HG02885 (cell line): ENCODE measurements around the gene KSR2.

Source experiments
- ATAC-seq: cut with Tn5 transposase; IDR thresholded peaks from one replicate; pipeline ENCODE4 v1.9.1; 2021; ENCODE audit warnings: mild to moderate bottlenecking; ENCODE audit not compliant: unreplicated experiment, poor library complexity

KSR2 gene

DNA sequence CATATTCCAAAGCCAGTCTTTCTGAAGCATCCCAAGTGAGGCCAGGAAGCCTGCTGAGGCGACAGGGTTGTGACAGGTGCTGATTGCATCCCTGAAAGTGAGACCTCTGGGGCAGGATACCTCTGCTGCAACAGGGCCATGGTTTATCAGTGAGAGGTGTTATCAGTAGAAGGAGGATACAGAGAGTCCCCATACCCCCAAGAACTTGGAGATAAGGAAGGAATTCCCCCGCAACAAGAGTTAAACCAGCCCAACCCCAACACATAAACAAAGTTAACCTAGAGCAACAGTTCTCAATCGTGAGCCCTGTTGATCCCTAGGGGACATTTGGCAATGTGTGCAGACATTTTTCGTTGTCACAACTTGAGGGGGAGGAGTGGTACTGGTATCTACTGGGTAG lies 374.3 kb downstream of the KSR2 start:
- ATAC-seq, result no peak

DNA sequence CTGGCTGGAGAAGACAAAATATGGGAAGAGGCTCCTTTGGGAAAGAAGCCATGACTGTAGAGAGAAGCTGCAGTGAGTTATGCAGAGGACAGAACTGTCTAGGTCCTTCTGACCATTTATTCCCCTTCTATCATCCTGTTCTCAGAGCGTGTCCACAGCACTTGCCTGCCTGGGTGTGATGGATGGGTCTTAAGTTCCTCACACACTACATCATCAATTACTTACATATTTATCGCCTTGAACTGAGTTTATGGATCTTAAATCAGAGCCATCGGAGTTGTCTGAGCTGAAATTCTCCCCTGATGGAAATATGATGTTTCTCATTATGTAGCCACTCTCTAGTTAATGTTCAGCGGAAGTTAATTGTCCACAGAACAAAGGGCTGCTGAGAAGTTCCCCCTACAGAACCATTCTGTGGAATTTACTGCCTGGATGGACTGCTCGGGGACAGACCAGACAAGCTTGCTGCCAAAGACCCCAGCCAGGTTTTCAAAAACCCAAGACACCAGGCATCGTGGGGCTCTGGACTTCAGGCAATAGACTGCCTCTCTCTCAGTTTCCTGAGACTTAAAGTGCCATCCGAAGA lies 374.9 kb downstream of the KSR2 start:
- no peak for ATAC-seq

DNA sequence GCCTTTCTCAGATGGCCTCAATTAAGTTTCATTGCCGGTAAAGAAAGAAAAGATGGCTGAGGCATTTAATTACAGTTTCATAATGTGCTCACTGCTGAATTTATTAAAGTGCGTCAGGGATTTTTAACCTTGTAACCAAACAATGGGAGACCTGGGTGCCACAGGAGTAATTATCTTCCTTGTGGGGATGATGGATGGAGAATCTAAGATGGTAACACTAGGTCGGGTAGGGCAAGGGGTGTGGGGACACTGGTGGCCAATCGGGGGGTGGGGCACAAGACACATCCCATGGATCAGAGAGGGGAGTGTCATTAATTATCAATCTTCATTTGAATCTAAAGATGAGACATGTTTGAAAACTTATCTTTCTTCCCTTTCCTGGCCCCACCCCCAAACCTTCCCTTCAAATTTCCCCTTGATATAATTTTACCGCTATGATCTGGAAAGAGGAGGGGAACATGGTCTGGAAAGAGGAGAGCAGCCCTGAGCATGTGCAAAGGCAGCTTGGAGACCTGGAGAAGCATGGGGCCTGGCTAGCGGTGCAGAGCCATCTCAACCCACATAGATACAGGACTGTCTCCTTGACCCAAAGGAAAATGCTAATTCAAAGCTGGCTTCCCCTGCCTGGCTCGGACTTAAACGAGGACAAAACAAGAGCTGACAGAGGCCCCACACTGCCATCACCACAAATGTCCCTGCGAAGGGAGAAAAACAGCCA lies 376.0 kb downstream of the KSR2 start:
- ATAC-seq, result no peak

DNA sequence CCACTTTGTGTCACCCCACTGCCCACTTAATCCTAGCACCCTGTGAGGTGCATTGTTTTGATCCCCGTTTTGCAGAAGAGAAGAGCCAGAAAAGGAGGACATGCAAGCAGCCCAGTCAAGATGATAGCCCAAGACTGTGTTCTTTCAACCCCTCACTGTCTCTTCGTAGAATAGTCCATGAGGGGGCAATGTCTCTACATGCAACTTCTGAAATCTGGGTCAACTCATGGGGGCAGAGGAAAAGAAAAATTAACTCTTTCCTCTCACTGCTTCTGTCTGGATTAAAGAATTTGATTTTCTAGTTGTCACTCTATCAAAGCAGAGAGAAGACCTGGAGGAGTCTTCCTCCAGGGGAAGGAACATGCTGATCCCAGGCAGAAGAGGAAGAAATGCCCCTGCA lies 377.8 kb downstream of the KSR2 start:
- ATAC-seq, result no peak

DNA sequence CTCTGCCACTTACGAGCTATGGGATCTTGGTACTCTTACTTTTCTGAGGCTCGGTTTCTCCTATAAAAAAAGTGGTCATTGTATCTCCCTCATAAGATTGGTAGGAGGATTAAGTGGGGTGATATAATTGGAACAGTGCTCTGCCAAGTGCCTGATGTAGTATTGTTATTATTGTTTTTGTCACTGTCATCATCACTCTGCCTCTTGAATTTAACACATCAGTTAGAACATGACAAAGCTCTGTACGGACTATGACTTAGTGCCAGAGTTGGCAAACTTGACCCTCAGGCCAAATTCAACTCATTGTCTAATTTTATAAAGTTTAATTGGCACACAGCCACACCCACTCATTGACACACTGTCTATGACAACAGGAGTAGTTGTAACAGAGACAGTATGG lies 378.4 kb downstream of the KSR2 start:
- no peak for ATAC-seq

DNA sequence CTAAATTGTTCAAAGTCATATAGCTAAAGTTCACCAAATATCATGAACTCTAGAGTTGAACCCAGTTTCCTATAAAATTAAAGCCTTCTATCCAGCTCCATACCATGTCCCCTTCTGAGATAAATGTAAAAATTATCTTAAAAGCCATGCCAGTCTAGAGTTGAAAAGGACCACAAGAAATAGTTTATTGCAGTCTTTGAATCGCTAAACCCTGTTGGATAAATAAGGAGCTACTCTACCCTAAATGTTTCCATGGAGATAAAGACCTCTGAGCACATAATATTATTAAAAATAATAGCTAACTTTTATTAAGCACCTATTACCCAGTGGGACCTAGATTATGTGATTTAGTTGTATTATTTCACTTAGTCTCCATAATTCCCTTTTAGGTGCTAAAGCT lies 379.8 kb downstream of the KSR2 start:
- no peak for ATAC-seq

DNA sequence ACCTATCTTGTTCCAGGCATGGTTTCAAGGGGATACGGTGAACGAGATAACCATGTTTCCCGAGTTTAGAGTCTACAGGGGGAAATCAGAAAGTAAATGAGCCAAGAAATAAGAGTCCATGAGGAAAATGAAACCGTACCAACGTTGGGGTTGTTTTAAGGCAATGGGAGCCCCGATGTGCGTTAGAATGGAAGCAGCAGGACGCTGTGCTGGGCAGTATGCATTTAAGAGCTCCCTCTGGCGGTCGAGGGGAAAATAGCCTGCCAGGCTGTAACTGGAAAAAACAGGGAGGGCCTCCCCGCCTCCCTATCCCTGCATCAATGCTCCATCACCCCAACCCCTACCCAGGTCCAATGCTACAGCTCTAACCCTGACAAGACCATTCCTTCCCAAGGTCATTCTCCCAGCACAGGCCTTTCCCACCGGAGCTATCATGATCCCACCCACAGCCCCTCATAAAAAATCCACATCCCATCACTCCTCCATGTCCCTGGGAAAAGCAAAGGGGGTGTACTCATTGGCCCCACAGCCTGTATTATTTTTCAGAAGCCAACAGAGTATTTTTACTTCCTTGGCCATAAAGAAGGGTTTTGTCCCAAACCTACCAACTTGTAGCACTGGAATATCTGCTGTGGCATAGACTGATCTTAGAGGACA lies 381.0 kb downstream of the KSR2 start:
- ATAC-seq, result no peak

DNA sequence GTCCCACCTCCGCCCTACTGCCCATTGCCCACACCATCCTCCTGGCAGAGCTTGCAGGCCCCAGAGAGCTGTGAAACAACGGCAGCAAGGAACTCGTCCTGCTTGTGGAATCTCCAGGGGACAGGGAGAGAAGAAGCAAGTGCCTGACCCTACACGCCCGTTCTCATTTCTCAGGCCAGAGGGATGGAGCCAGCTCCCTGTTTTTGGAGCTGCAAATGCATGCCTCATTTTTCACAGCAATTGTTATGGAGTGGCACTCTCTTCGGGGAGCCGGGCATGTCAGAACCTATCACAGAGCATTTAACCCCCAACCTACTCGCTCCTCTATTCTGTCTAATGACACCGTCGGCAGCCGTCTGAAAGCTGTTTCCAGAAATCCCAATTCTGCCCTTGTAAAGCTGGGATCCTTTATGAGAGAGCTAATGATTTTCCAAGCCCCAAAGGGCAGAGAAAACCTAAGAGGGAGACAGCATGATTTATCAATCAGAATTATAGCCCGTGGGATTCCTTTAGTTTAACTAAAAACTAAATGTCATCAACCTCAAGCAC lies 385.0 kb downstream of the KSR2 start:
- no peak for ATAC-seq

DNA sequence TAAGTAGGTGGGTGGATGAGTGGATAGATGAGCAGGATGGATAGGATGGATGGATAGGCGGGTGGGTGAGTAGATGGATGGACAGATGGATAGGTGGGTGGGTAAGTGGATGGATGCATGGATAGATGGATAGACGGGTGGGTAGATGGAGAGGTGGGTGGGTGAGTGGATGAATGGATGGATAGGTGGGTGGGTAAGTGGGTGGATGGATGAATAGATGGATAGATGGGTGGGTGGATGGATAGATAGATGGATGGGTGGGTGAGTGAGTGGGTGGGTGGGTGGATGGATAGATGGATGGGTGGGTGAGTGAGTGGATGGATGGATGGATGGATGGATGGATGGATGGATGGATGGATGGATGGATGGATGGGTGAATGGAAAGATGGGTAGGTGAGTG lies 385.7 kb downstream of the KSR2 start:
- ATAC-seq, result no peak

DNA sequence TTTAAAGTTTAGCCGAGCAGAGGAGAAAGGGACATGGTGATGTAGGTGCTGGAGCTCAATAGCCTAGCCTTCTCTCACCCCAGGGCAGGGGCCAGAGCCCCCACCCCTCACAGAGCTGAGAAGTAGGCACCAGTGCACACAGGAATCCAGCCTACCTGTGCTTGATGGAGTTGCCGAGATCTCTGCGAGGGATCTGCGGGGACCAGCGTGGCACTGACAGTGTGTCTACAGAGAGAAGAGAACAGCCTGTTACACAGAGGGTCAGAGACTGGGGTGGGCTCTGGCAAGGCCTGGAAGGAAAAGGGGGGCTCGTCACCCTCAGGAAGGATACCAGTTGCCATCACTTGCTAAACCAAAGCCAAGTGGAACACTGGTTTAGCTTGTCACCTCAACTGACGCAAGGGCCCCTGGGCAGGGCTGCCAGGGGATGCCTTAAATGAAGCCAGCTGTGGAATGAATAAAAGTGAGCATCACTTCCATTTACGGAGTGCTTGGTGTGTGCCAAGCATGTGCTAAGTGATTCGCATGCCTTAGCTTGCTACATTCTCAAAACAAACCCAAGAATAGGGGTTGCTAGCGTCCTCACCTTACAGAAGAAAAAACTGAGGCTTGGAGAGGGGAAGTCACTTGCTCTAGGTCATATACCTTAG lies 386.5 kb downstream of the KSR2 start:
- no peak for ATAC-seq

DNA sequence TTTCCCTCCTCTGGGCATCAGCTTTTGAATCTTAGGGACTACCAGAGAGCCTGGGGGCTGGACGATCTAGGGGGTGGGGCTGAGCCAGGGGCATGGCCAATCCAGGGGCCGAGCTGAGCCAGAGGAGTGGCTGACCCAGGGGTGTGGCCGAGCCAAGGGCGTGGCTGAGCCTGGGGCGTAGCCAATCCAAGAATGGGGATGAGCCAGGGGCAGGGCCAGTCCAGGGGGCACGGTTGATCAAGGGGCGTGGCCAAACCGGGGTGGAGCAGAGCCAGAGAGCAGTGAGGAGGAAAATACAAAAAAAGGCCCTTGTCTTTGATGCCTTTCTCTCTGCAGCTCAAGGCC lies 388.1 kb downstream of the KSR2 start:
- no peak for ATAC-seq

DNA sequence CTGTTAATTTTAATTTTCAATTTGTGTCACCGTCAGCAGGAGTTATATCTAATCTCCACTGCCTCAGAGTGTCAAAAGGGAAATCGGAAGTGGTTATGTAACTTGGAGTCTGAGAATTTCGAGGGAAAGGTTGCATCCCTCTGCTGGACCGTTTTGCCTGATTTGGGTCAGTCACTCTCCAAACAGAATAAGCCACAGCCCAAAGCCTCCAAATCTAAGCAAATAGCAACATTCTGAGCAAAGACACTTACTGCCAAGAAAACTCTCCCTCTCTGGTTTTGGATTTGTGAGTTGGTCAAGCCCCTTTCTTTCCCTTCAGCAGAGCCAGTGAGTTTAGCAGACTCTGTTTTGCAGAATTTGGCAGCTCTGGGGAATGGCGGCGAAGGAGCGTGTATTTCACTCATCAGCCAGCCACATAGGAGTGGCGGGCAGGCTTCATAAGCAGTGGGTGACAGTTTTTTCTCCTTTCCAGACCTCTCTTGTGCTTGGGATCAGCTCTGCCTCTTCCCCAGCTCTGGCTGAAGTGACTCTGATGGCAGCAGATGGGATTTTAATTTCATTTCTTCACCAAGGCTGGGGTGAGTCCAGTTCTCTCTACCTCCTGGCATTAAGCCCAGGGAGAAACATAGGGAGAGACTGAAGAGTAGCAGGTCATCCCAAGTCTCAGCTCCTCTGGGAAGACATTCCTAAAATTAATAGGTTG lies 388.6 kb downstream of the KSR2 start:
- ATAC-seq, result no peak

DNA sequence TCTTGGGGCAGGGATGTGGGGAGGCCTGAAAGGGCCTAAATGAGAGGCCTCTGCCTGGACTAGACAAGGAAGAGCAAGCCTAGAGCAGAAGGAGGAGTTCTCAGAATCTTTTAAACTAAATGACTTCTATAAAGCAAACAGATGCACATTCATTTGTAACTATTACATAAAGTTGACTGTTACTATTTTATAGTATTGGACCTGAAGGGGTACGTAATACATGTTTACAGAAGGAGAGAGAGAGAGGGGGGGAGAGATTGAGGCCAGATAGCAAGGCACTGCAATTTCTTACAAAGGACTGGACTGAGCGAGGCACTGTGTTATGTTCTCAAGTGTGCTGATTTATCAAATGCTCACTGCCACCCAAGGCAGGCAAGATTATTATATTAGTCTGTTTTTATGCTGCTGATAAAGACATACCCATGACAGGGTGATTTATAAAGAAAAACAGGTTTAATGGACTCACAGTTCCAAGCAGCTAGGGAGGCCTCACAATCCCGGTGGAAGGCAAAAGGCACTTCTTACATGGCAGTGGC lies 391.6 kb downstream of the KSR2 start:
- ATAC-seq, result no peak

DNA sequence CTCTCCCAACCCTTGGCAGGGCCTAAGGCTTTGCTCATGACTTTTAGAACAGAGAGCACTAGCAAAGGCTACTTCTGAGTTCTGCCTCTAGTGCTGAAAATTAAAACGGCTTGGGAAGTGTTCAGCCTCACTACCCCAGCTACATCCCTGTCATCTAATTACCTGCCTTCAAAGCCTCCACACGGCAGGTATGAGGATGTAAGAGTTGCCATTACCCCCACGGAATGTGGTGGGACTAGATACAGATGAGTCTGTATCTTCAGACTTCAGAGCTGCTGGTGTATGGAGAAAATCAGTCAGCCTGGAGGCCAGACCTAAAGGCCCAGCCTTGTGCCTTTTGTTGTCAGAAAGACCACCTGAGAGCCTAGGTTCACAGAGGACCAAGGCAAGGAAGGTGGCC lies 392.7 kb downstream of the KSR2 start:
- ATAC-seq, result no peak

DNA sequence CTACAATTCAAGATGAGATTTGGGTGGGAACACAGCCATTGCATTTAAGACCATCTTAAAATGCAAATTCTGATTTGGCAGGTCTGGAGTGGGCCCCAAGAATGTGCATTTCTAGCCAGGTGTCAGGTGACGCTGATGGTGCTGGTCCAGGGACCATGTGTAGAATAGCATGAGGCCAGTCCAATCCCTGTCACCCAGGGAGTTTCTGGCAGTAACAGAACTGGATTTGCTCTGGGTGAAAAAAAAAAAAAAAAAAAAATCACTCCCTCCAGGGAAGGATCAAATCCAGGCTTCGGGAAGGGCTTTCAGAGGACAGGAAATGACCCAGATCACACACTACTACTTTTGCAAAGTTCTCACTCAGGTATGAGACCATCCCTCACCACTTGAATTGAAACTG lies 394.1 kb downstream of the KSR2 start:
- ATAC-seq, result no peak

DNA sequence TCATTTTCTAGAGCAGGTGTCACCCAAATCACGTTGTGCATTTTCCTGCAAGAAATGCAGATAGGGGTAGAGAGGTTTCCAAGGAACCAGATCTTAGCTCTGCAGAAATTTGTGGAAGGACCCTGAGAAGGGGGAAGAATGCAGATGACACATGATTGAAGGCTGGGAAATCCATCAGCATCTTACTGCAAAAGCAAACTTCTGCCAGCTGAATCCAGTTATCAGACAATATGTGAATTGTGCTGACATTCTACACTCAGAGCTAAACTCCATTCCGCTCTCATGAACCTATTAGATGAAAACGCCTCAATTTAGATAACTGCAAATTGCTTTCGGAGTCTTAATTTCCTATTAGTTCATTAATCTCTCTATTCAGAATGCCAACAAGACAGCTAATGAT lies 396.0 kb downstream of the KSR2 start:
- ATAC-seq, result no peak

DNA sequence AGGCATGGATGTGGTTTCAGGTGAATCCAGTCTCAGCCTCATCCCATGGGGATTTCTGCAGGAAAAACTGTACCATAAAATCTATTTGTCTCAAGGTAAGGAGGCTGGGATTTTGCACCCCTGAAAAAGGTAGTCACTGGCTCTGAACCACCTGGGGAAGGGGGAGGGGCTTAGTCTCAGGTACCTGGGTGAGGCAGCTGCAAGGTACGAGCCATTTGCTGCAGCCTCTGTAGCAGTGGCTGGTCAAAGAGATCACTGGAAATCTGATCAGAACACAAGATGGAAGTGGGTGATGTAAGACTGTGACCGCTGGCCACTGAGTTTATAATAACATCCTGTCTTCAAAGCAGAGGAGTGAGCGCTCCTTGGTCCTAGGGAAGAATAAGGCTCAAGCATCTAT lies 397.5 kb downstream of the KSR2 start:
- no peak for ATAC-seq

DNA sequence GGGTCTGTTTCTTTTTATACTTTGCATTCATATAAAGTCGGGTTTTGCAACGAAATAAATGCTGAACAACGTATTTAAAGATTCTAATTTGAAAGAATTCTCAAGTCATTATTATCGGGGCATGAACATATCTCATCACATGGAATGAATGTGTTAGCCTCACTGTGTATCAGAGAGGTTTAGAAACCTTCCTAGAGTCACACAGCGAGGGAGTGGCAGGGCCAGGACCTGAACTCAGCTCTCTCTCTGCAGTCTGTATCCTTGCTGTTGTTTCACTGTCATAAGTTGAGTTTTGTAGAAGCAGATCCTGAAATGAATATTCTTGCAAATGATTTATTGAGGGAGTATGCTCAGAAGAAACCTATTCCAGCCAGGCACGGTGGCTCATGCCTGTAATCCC lies 398.2 kb downstream of the KSR2 start:
- no peak for ATAC-seq

DNA sequence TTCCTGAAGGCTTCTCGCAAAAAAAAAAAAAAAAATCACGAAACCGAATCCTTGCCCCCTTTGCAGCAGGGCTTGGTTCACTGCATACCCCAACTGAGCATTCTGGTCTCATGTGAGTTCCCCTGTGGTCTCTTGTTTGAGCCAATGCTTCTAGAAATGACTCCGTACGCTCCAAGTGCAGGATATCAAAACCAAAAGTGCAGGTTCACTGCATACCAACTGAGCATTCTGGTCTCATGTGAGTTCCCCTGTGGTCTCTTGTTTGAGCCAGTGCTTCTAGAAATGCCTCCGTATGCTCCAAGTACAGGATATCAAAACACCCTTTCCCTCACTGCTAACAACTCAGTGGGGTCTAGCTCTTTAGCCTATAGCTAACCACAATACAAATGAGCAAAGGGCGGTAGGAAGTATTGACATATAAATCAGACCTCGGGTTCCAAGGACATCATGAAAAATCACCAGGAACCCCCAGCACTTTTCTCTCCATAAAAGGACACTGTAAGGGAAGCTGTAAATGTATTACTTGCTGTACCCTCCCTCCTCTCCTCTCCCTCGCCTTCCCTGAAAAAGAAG lies 401.1 kb downstream of the KSR2 start:
- no peak for ATAC-seq

DNA sequence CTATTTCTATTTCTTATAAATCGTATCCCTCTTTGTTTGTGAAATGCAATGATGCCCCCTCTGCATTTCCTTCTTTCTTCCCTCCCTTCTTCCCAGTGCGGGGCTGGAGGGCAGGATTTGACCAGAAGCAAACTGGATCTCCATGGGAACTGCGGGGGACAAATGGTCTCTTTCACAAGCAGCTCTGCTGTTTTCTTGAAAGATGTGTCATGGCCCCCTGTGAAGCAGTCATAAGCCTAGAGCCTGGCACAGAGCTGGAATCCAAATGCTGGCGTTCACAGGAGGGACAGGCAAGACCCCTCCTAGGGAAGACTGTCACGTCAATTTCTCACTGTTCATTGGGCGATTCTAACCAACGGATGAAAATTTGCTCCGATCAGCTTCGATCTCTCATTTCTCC lies 403.9 kb downstream of the KSR2 start:
- ATAC-seq, result no peak
